ENCODE data around the gene PIH1D2. TPM values are rescaled to one million over a fixed set of nuclear protein-coding genes. Genes with fewer than 3 reads are reported as not detected.
"Not testable (repeated sequence)": the region's sequence is repeated elsewhere in the genome, so short reads cannot be mapped to it uniquely, and the experiment has no call there.

PIH1D2 gene
- polyA plus RNA-seq, 1 donor from 2014 or later = 4.7 TPM

DNA sequence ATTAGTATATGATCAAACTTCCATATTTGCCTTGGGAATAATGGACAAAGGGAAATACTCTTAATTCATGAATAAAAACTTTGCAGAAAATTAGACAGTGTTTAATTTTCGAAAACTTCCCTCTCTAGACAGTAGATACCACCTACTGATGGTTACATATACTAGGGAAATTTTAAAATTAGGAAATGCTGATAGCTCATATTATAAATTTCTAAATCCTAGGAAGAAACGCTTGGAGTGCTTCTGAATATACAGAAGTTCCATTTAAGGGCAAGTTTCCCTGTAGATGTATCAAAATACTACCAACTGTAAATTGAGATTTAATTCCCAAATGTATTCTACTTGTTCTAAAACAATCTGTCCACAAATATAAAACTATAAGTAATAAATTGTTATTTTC is 21.5 kb upstream of the PIH1D2 start:
- not testable (repeated sequence) for H3K4me2 ChIP-seq (ENCODE audit: low read length); H3K9ac ChIP-seq (ENCODE audit: low read length); H3K27me3 ChIP-seq (ENCODE audit: insufficient read depth, low read depth, low read length); H3K27ac ChIP-seq (ENCODE audit: low read length); H2AFZ ChIP-seq (ENCODE audit: low read depth, low read length); H4K20me1 ChIP-seq (ENCODE audit: insufficient read depth); H3F3A ChIP-seq (ENCODE audit: insufficient read depth, low read length, poor library complexity, severe bottlenecking); H3K9me3 ChIP-seq (ENCODE audit: low read length); H3K79me2 ChIP-seq (replicated peaks; ENCODE audit: insufficient read depth, low read length); H3K4me3 ChIP-seq (ENCODE audit: low read length); H3K36me3 ChIP-seq (ENCODE audit: insufficient read depth, low read length); H3K9me2 ChIP-seq (ENCODE audit: insufficient read depth, low read length)

DNA sequence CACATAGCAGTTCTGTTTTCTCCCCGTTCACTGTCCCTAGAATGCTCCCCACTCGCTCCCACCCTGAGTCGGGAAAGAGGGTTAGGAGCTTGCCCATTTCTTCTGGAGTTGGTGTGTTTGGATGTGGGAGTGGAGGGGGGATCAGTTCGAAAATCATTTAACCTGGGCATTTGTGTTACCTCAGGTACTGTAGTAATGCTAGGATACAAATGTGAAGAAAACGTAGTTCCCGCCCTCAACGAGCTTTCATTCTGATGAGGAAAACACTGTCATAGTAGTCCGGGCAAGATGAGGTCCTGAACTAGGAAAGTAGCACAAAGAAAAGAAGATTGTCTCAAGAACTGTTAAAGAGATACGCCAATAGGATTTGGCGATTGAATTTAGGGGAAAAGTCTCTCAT is 13.4 kb upstream of the PIH1D2 start:
- peak overlapping the region; percentile 57 for H3K4me2 ChIP-seq (ENCODE audit: low read length)
- H2AFZ ChIP-seq (ENCODE audit: low read depth, low read length) = peak overlapping the region; percentile 86
- no peaks in the 10 kb centered on the region for H3K9me2 ChIP-seq (ENCODE audit: insufficient read depth, low read length)
- H3K27ac ChIP-seq (ENCODE audit: low read length) = peak overlapping the region; percentile 70
- TF ChIP-seq TAF1 (IDR thresholded peaks at IDR 0.05; ENCODE audit: low read depth) (no peak), EZH2 (IDR thresholded peaks at IDR 0.05; ENCODE audit: borderline replicate concordance, insufficient read depth, low read length, poor library complexity, severe bottlenecking) (no peak), EP300 (conservative IDR thresholded peaks at IDR 0.05; ENCODE audit: poor library complexity, severe bottlenecking) (no peak), MXI1 (conservative IDR thresholded peaks at IDR 0.05; ENCODE audit: poor library complexity, severe bottlenecking) (no peak), RAD21 (conservative IDR thresholded peaks at IDR 0.05) (no peak), REST (IDR thresholded peaks at IDR 0.05; ENCODE audit: borderline replicate concordance) (no peak)
- TF ChIP-seq, protein P1, sequence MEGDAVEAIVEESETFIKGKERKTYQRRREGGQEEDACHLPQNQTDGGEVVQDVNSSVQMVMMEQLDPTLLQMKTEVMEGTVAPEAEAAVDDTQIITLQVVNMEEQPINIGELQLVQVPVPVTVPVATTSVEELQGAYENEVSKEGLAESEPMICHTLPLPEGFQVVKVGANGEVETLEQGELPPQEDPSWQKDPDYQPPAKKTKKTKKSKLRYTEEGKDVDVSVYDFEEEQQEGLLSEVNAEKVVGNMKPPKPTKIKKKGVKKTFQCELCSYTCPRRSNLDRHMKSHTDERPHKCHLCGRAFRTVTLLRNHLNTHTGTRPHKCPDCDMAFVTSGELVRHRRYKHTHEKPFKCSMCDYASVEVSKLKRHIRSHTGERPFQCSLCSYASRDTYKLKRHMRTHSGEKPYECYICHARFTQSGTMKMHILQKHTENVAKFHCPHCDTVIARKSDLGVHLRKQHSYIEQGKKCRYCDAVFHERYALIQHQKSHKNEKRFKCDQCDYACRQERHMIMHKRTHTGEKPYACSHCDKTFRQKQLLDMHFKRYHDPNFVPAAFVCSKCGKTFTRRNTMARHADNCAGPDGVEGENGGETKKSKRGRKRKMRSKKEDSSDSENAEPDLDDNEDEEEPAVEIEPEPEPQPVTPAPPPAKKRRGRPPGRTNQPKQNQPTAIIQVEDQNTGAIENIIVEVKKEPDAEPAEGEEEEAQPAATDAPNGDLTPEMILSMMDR (IDR thresholded peaks at IDR 0.05; ENCODE audit: poor library complexity, severe bottlenecking) = no peak
- H3K9me3 ChIP-seq (ENCODE audit: low read length) = no peaks in the 10 kb centered on the region
- H3K79me2 ChIP-seq (replicated peaks; ENCODE audit: insufficient read depth, low read length) = peaks cover 31% of the 10 kb centered on the region
- H3K27me3 ChIP-seq (ENCODE audit: insufficient read depth, low read depth, low read length) = no peaks in the 10 kb centered on the region
- H4K20me1 ChIP-seq (ENCODE audit: insufficient read depth) = no peaks in the 10 kb centered on the region
- peak overlapping the region; percentile 79 for H3K9ac ChIP-seq (ENCODE audit: low read length)
- no peaks in the 10 kb centered on the region for H3F3A ChIP-seq (ENCODE audit: insufficient read depth, low read length, poor library complexity, severe bottlenecking)
- H3K4me3 ChIP-seq (ENCODE audit: low read length) = peak overlapping the region; percentile 79
- peaks cover 12% of the 10 kb centered on the region for H3K36me3 ChIP-seq (ENCODE audit: insufficient read depth, low read length)

- Histone ChIP-seq H4K20me1 (ENCODE audit: insufficient read depth) (no peaks in the 10 kb centered on the region), H2AFZ (ENCODE audit: low read depth, low read length) (peak within 1 kb of the TSS; percentile 86), H3K27ac (ENCODE audit: low read length) (peak within 1 kb of the TSS; percentile 70), H3K9ac (ENCODE audit: low read length) (peak within 1 kb of the TSS; percentile 79), H3K9me3 (ENCODE audit: low read length) (no peaks in the 10 kb centered on the region), H3K4me3 (ENCODE audit: low read length) (peak within 1 kb of the TSS; percentile 79), H3K4me2 (ENCODE audit: low read length) (peak within 1 kb of the TSS; percentile 78), H3K27me3 (ENCODE audit: insufficient read depth, low read depth, low read length) (no peaks in the 10 kb centered on the region), H3K79me2 (replicated peaks; ENCODE audit: insufficient read depth, low read length) (peaks cover 31% of the 10 kb centered on the region), H3K9me2 (ENCODE audit: insufficient read depth, low read length) (no peaks in the 10 kb centered on the region), H3K36me3 (ENCODE audit: insufficient read depth, low read length) (peaks cover 12% of the 10 kb centered on the region), H3F3A (ENCODE audit: insufficient read depth, low read length, poor library complexity, severe bottlenecking) (no peaks in the 10 kb centered on the region)
- TF ChIP-seq REST (IDR thresholded peaks at IDR 0.05; ENCODE audit: borderline replicate concordance) = peak; percentile 91
- peak; percentile 81 for TF ChIP-seq MXI1 (conservative IDR thresholded peaks at IDR 0.05; ENCODE audit: poor library complexity, severe bottlenecking)
- peak; percentile 98 for TF ChIP-seq POLR2AphosphoS5 (IDR thresholded peaks at IDR 0.05)
- TF ChIP-seq EP300 (conservative IDR thresholded peaks at IDR 0.05; ENCODE audit: poor library complexity, severe bottlenecking) = peak; percentile 34
- TF ChIP-seq, protein P1 (IDR thresholded peaks at IDR 0.05; ENCODE audit: poor library complexity, severe bottlenecking) = peak; percentile 67
- peak; percentile 87 for TF ChIP-seq TAF1 (IDR thresholded peaks at IDR 0.05; ENCODE audit: low read depth)
- TF ChIP-seq SMC3 (conservative IDR thresholded peaks at IDR 0.05; ENCODE audit: poor library complexity) = peak; percentile 65
- TF ChIP-seq EZH2 (IDR thresholded peaks at IDR 0.05; ENCODE audit: borderline replicate concordance, insufficient read depth, low read length, poor library complexity, severe bottlenecking) = no peak
- TF ChIP-seq RAD21 (conservative IDR thresholded peaks at IDR 0.05) = peak; percentile 45
Observed at GRCh38 chr11:112086422-112087191, 12.8 kb upstream of the PIH1D2 start, which contains the start of the genes SDHD and TIMM8B. SDHD (plus strand) TSS chr11:112086873; CDS start chr11:112086908, 35 bp downstream. TIMM8B (minus strand) TSS chr11:112086756; CDS start chr11:112086723, 33 bp downstream.
